Myocyte (in vitro differentiated cells): Measurements from ENCODE around the gene AACS. TPM values are rescaled to one million over a fixed set of nuclear protein-coding genes. Genes with fewer than 3 reads are reported as not detected.
A peak's percentile ranks its signal among the peaks of the same experiment; 100 is the strongest.

Experiments used
- DNase-seq: peaks from one replicate; pipeline ENCODE4 v3.0.0-alpha.2; 2012; ENCODE audit warnings: low read depth
- total RNA-seq: library from RNA; depleted of rRNA; stranded (reverse); fragments of >200 nt; gene quantifications from 2 replicates; pipeline ENCODE4 v1.2.3, GENCODE V29; 2014

AACS gene
- total RNA-seq, 1 donor from 2014 or later, result 12.5 TPM

GRCh38 chr12:125183187-125184067, 118.2 kb downstream of the AACS start:
- DNase-seq, result peak; percentile 78

- DNase-seq, result no peak
Observed at GRCh38 chr12:125184213-125184967, 119.2 kb downstream of the AACS start.

- DNase-seq, result no peak
Observed at GRCh38 chr12:125185311-125185739, 120.1 kb downstream of the AACS start.

- DNase-seq, result peak; percentile 67
Observed at GRCh38 chr12:125185740-125186470, 120.7 kb downstream of the AACS start, which contains the start of gene TMEM132B. Gene TMEM132B (plus strand): TSS chr12:125186386.

- peak; percentile 5 for DNase-seq
Observed at GRCh38 chr12:125186471-125187147, 121.4 kb downstream of the AACS start.

- DNase-seq, result peak; percentile 19
Observed at GRCh38 chr12:125187148-125187745, 122.0 kb downstream of the AACS start.

- DNase-seq, result peak; percentile 3
Observed at GRCh38 chr12:125187780-125188741, 122.8 kb downstream of the AACS start.

- no peak for DNase-seq
Observed at GRCh38 chr12:125189015-125189414, 123.8 kb downstream of the AACS start.

- DNase-seq, result no peak
Observed at GRCh38 chr12:125189502-125189901, 124.3 kb downstream of the AACS start.

GRCh38 chr12:125191361-125192087, 126.3 kb downstream of the AACS start:
- DNase-seq, result no peak

GRCh38 chr12:125192690-125193221, 127.5 kb downstream of the AACS start:
- no peak for DNase-seq

Other genes starting within 250 kb of the AACS start
- gene SCARB1, start 201.6 kb upstream of the AACS start, total RNA-seq, result 3.0 and 8.1 TPM in 2 replicates
- 1,389 and 1,606 TPM in 2 replicates for gene UBC, start 150.8 kb upstream of the AACS start, total RNA-seq
- gene DHX37, start 76.3 kb upstream of the AACS start, total RNA-seq, result 19.4 and 20.0 TPM in 2 replicates
- 1.8 and 2.5 TPM in 2 replicates for gene BRI3BP, start 71.8 kb upstream of the AACS start, total RNA-seq
- gene TMEM132B, start 121.0 kb downstream of the AACS start, total RNA-seq, result 0.83 TPM in 2 replicates